Mucosa of descending colon (tissue), 3 donors: ENCODE data around the gene GAS7. TPM values are rescaled to one million over a fixed set of nuclear protein-coding genes. Genes with fewer than 3 reads are reported as not detected.
A peak's percentile ranks its signal among the peaks of the same experiment; 100 is the strongest.

ENCODE experiments used
- ATAC-seq: fragments of 200-7000 bp; cut with Tn5 transposase; one replicate; pipeline ENCODE4 v1.9.1; 2020; ENCODE audit warnings: mild to moderate bottlenecking, moderate library complexity
- DNase-seq, 3 donors: peaks; one replicate each; pipeline ENCODE4 v3.0.0-alpha.2; 2020
- H3K36me3 ChIP-seq: fragments of 200-600 bp; one replicate; pipeline ENCODE4 v1.8.0; 2021; ENCODE audit warnings: low read depth, mild to moderate bottlenecking
- H3K4me1 ChIP-seq: fragments of 200-600 bp; one replicate; pipeline ENCODE4 v1.8.0; 2021; ENCODE audit warnings: low read depth, mild to moderate bottlenecking
- H3K4me3 ChIP-seq: fragments of 200-600 bp; one replicate; pipeline ENCODE4 v1.8.0; 2021; ENCODE audit warnings: mild to moderate bottlenecking
- H3K9me3 ChIP-seq: fragments of 200-600 bp; one replicate; pipeline ENCODE4 v1.8.0; 2021; ENCODE audit warnings: mild to moderate bottlenecking
- intact Hi-C, 2 donors: fragments of 100-400 bp; cut with DNase I in 1 of 2; cut with micrococcal nuclease in 1 of 2; formaldehyde crosslinking; loops; one replicate each; pipeline versions ENCODE4 v1.11.0 to v1.11.1; 2022; cut with DNase I, micrococcal nuclease
- total RNA-seq, 3 donors: library from RNA; stranded (reverse); fragmentation: NEBNext Ultra II Directional in 2 of 3; extraction: Animal tissue kit (Norgen Biotek cat#: 25700) in 2 of 3; gene quantifications; one replicate each; pipeline versions ENCODE4 v1.2.1 to v1.2.4, GENCODE V29; 2021 to 2023
- TF ChIP-seq, protein P1 (sequence below): fragments of 200-600 bp; IDR thresholded peaks from one replicate; pipeline ENCODE4 v1.8.0; 2022; ENCODE audit warnings: antibody characterized with exemption, mild to moderate bottlenecking
- donor health status: DM: no; HTN: no; CAD: no; lungs with moderate emphysema.
- donor health status: DM: no; HTN: no; CAD: no.
- donor health status: DM: no; HTN: yes; CAD: no.

Gene GAS7
- total RNA-seq, 3 donors from 2014 or later: 6.4 to 54.4 (median 21.6) TPM

DNA sequence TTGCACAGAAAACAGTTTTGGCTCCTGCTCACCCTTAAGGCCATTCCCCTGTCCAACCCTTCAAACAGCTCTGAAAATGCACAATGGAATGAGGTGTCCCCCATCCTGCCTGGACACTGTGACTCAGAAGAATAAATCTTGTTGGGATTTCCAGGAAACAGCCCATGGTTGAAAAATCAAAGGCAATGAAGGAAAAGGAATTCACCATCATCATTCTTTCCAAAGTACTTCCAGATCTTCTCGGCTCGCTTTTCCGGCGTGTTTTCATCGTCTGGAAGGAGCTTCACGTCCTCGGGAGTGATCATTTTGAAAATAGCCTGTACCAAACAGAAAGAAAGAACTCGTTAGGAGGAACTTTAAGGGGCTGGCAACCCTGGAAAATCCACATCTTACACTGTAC is 297.6 kb downstream of the GAS7 start:
- Histone ChIP-seq H3K9me3 (no peaks in the 10 kb centered on the region), H3K4me1 (no peaks in the 10 kb centered on the region), H3K36me3 (no peaks in the 10 kb centered on the region), H3K4me3 (no peak overlapping the region)
- ATAC-seq: peak; percentile 18
- intact Hi-C loops: no loop called here
- TF ChIP-seq, protein P1, sequence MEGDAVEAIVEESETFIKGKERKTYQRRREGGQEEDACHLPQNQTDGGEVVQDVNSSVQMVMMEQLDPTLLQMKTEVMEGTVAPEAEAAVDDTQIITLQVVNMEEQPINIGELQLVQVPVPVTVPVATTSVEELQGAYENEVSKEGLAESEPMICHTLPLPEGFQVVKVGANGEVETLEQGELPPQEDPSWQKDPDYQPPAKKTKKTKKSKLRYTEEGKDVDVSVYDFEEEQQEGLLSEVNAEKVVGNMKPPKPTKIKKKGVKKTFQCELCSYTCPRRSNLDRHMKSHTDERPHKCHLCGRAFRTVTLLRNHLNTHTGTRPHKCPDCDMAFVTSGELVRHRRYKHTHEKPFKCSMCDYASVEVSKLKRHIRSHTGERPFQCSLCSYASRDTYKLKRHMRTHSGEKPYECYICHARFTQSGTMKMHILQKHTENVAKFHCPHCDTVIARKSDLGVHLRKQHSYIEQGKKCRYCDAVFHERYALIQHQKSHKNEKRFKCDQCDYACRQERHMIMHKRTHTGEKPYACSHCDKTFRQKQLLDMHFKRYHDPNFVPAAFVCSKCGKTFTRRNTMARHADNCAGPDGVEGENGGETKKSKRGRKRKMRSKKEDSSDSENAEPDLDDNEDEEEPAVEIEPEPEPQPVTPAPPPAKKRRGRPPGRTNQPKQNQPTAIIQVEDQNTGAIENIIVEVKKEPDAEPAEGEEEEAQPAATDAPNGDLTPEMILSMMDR: no peak
- no peak for DNase-seq

DNA sequence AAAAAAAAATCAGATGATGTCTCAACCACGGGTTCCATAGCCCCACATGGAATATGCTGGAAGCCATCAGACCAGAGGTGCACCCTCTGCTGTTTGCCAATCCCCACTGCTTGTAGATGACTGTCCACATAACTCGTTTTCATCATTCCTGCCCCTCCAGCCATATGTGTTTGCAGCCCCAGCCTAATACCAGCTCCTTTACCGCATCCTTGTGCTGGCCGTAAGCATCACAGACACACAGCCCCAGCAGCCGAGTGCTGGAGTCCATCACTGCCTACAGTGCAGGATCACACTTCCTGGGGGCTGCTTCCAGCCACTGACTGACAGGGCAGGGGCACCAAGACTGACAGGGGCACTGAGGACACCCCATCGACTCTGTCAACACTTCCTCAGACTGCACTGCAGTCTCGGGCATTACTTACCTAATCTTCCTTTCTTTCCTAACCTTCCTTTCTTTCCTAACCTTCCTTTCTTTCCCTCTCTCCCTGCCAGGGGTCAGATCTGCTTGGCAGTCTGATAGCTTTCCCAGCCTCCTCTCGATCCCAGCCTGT is 298.3 kb downstream of the GAS7 start:
- intact Hi-C loops: no loop called here
- ATAC-seq (no peak), DNase-seq (no peak)
- TF ChIP-seq, protein P1: no peak
- Histone ChIP-seq H3K36me3 (no peaks in the 10 kb centered on the region), H3K9me3 (no peaks in the 10 kb centered on the region), H3K4me1 (no peaks in the 10 kb centered on the region), H3K4me3 (no peak overlapping the region)

DNA sequence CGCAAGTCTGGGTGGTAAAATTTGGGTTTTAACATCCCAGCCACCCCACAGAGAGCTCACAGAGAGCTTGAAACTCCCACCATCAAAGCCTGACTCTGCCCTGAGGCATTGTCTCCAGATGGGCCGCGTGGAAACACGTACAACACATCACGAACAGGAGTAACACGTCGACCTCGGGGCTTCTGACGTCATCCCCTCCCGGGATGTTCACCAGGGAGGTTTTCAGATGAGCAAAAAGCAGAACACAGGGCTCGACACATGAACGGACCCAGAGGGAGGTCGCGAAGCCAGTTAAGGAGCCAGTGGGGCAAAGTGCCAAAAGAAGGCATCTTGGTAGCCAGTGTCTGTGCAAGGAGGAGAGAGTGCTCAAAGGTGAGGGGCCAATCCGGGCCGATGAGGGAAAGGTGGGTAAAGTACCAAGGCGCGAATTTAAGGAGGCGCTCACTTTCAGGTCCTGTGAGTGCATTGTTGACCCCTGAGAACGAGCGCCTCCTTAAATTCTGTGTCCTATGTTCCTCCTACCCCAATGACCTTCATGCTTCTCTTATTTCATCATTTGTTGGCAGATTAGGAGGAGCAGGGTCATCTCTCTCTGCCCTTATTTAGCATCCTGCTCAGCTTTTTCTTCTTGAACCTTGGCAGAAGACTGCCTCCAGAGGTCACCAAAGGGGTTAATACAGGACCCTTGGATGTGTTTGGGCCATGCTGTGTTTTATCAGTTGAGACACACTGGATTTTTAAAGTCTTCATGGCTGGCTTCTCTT is 298.9 kb downstream of the GAS7 start:
- DNase-seq: no peak
- no peak overlapping the region for H3K4me3 ChIP-seq
- intact Hi-C loops: no loop called here
- no peaks in the 10 kb centered on the region for H3K36me3 ChIP-seq
- no peaks in the 10 kb centered on the region for H3K4me1 ChIP-seq
- H3K9me3 ChIP-seq: no peaks in the 10 kb centered on the region
- TF ChIP-seq, protein P1: no peak
- no peak for ATAC-seq

DNA sequence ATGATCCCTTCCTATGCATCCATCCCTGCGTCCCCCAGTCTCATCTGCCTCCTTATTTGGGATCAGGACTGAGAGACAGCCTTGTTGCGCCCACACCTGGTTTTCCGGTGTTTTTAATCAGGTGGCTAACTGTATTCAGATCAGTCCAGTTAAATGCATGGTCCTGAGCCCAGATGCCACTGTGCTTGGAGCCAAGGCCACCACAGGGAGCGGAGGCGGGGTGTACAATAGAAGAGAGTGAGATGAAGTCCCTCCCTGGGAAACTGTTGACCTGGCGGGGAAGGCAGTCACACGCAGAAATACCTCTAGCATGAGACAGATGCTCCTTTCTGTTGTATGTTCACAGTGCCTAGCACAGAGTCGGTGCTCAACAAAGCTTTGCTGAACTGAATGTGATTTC is 299.6 kb downstream of the GAS7 start:
- no peaks in the 10 kb centered on the region for H3K36me3 ChIP-seq
- H3K4me3 ChIP-seq: no peak overlapping the region
- H3K9me3 ChIP-seq: no peaks in the 10 kb centered on the region
- no peaks in the 10 kb centered on the region for H3K4me1 ChIP-seq
- no peak for DNase-seq
- TF ChIP-seq, protein P1: no peak
- ATAC-seq: no peak
- intact Hi-C loops: no loop called here

DNA sequence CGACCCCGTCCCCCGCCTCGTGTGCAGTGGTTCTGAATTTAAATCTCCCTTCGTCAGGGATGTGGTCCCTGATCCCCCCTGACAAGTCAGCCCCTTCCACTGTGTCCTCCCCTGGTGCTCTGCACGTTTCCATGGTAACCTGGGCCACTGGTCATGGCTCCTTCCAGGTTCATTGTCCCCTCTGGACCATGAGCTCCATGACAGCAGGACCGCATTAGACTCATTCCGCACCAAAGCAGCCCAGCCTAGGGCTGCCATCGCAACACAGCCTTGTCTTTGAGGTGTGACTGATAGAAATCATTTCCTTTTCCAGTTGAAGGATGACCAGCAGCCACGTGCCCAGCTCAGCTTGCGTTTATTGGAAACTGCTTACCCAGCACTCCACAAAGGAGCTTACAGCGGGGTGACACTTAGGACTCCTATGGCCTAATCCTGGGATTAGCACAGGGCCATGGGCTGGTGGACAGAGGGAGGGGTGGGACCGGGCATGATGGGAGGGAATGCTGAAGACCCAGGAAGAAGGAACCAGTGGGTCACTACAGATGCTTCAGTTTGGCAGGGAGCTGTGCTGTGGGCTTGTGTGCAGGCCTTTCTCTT is 300.9 kb downstream of the GAS7 start:
- TF ChIP-seq, protein P1: no peak
- Histone ChIP-seq H3K4me3 (no peak overlapping the region), H3K36me3 (no peaks in the 10 kb centered on the region), H3K9me3 (no peaks in the 10 kb centered on the region), H3K4me1 (no peaks in the 10 kb centered on the region)
- ATAC-seq: no peak
- no peak for DNase-seq
- intact Hi-C loops: no loop called here
